Subcutaneous abdominal adipose tissue (tissue), 5 donors: Measurements from ENCODE around the gene TMEM235.

ENCODE experiments used
- H3K27ac ChIP-seq: one replicate; pipeline ENCODE4 v1.7.0; 2013; ENCODE audit warnings: low read depth, mild to moderate bottlenecking, inconsistent platforms, low read length, moderate library complexity
- H3K27me3 ChIP-seq, 5 donors: one replicate each; pipeline ENCODE4 v1.7.0; 2013; ENCODE audit warnings: low read length in 5 of 5, inconsistent platforms in 1 of 5; ENCODE audit not compliant: control insufficient read depth in 5 of 5, insufficient read depth in 4 of 5
- H3K36me3 ChIP-seq, 5 donors: one replicate each; pipeline ENCODE4 v1.7.0; 2013; ENCODE audit warnings: low read length in 5 of 5; ENCODE audit not compliant: control insufficient read depth in 5 of 5, insufficient read depth in 5 of 5
- H3K4me1 ChIP-seq, 5 donors: one replicate each; pipeline ENCODE4 v1.7.0; 2013; ENCODE audit warnings: low read length in 5 of 5, mild to moderate bottlenecking in 3 of 5, moderate library complexity in 1 of 5; ENCODE audit not compliant: control insufficient read depth in 5 of 5, insufficient read depth in 5 of 5
- H3K4me3 ChIP-seq, 5 donors: one replicate each; pipeline ENCODE4 v1.7.0; 2013; ENCODE audit warnings: low read length in 5 of 5, low read depth in 1 of 5
- H3K9ac ChIP-seq, 5 donors: one replicate each; pipeline ENCODE4 v1.7.0; 2013; ENCODE audit warnings: low read length in 5 of 5, mild to moderate bottlenecking in 4 of 5, moderate library complexity in 3 of 5
- H3K9me3 ChIP-seq, 5 donors: one replicate each; pipeline ENCODE4 v1.7.0; 2013; ENCODE audit warnings: low read length in 5 of 5; ENCODE audit not compliant: control insufficient read depth in 5 of 5
- donor health status: healthy.
- donor health status: healthy.
- donor health status: healthy.
- donor health status: healthy.
- donor health status: healthy.

TMEM235 gene

GRCh38 chr17:78230996-78231935 lies at the start of gene TMEM235:
TSS of gene TMEM235 (plus strand) at chr17:78231631. CDS start at chr17:78232024, 393 bp downstream.
- H3K9ac ChIP-seq, result no peak within 1 kb of the TSS
- no peaks in the 10 kb centered on the region for H3K9me3 ChIP-seq
- peaks cover 19 to 38% (median 27%) of the 10 kb centered on the region in 5 donors for H3K27me3 ChIP-seq
- no peak within 1 kb of the TSS for H3K27ac ChIP-seq
- H3K4me3 ChIP-seq, result no peak within 1 kb of the TSS
- H3K36me3 ChIP-seq, result no peaks in the 10 kb centered on the region
- H3K4me1 ChIP-seq, result peaks cover 3 to 24% (median 6%) of the 10 kb centered on the region in 5 donors

GRCh38 chr17:78182504-78182903 lies 48.9 kb upstream of the TMEM235 start:
- no peaks in the 10 kb centered on the region for H3K9me3 ChIP-seq
- no peaks in the 10 kb centered on the region for H3K27me3 ChIP-seq
- H3K4me3 ChIP-seq, result no peak overlapping the region
- H3K4me1 ChIP-seq, result peaks cover 0 to 19% (median 13%) of the 10 kb centered on the region in 5 donors
- no peaks in the 10 kb centered on the region for H3K36me3 ChIP-seq
- H3K9ac ChIP-seq, result no peak overlapping the region
- H3K27ac ChIP-seq, result no peak overlapping the region

GRCh38 chr17:78183916-78184315 lies 47.5 kb upstream of the TMEM235 start:
- Histone ChIP-seq H3K4me1 (peaks cover 0 to 26% (median 21%) of the 10 kb centered on the region in 5 donors), H3K9me3 (no peaks in the 10 kb centered on the region), H3K27me3 (no peaks in the 10 kb centered on the region), H3K27ac (no peak overlapping the region), H3K9ac (no peak overlapping the region), H3K4me3 (no peak overlapping the region), H3K36me3 (no peaks in the 10 kb centered on the region)

- Histone ChIP-seq H3K27ac (no peak overlapping the region), H3K9me3 (no peaks in the 10 kb centered on the region), H3K36me3 (no peaks in the 10 kb centered on the region), H3K9ac (no peak overlapping the region), H3K4me1 (peaks cover 0 to 26% (median 21%) of the 10 kb centered on the region in 5 donors), H3K27me3 (no peaks in the 10 kb centered on the region), H3K4me3 (no peak overlapping the region)
These were observed 47.1 kb upstream of the TMEM235 start for GRCh38 chr17:78184351-78184750.

GRCh38 chr17:78184868-78185267 lies 46.6 kb upstream of the TMEM235 start:
- no peaks in the 10 kb centered on the region for H3K27me3 ChIP-seq
- no peaks in the 10 kb centered on the region for H3K9me3 ChIP-seq
- no peak overlapping the region for H3K4me3 ChIP-seq
- H3K9ac ChIP-seq, result no peak overlapping the region
- peaks cover 0 to 26% (median 21%) of the 10 kb centered on the region in 5 donors for H3K4me1 ChIP-seq
- no peak overlapping the region for H3K27ac ChIP-seq
- H3K36me3 ChIP-seq, result no peaks in the 10 kb centered on the region

GRCh38 chr17:78185981-78186691 lies 45.3 kb upstream of the TMEM235 start:
- H3K27ac ChIP-seq, result no peak overlapping the region

GRCh38 chr17:78186692-78187595 lies 44.5 kb upstream of the TMEM235 start, which contains the start of the genes AFMID and TK1:
TSS of gene AFMID (plus strand) at chr17:78187362. CDS start at chr17:78187371, 9 bp downstream.
TSS of gene TK1 (minus strand) at chr17:78187052. CDS start at chr17:78186994, 58 bp downstream.
- Histone ChIP-seq H3K4me3 (peak within 1 kb of the TSS; percentile 58 to 90 (median 72)), H3K9ac (peak within 1 kb of the TSS in 2 of 5 donors; percentile 43 to 52), H3K9me3 (no peaks in the 10 kb centered on the region), H3K27me3 (no peaks in the 10 kb centered on the region), H3K27ac (peak within 1 kb of the TSS; percentile 37), H3K36me3 (peaks cover 0 to 14% (median 6%) of the 10 kb centered on the region in 5 donors), H3K4me1 (peaks cover 0 to 26% (median 21%) of the 10 kb centered on the region in 5 donors)

More at GRCh38 chr17:78185981-78186691, 45.3 kb upstream of the TMEM235 start:
- H3K9ac ChIP-seq, result no peak overlapping the region
- peaks cover 0 to 6% (median 5%) of the 10 kb centered on the region in 5 donors for H3K36me3 ChIP-seq
- no peaks in the 10 kb centered on the region for H3K9me3 ChIP-seq
- H3K4me3 ChIP-seq, result peak overlapping the region in 2 of 5 donors; percentile 35 to 57
- no peaks in the 10 kb centered on the region for H3K27me3 ChIP-seq
- peaks cover 0 to 26% (median 21%) of the 10 kb centered on the region in 5 donors for H3K4me1 ChIP-seq

GRCh38 chr17:78196716-78197115 lies 34.7 kb upstream of the TMEM235 start:
- H3K9me3 ChIP-seq, result no peaks in the 10 kb centered on the region
- no peak overlapping the region for H3K9ac ChIP-seq
- H3K4me1 ChIP-seq, result peaks cover 0 to 24% (median 10%) of the 10 kb centered on the region in 5 donors
- H3K36me3 ChIP-seq, result peaks cover 0 to 14% (median 10%) of the 10 kb centered on the region in 5 donors
- no peaks in the 10 kb centered on the region for H3K27me3 ChIP-seq
- no peak overlapping the region for H3K4me3 ChIP-seq
- no peak overlapping the region for H3K27ac ChIP-seq

- Histone ChIP-seq H3K4me1 (peaks cover 0 to 24% (median 10%) of the 10 kb centered on the region in 5 donors), H3K4me3 (no peak overlapping the region), H3K36me3 (peaks cover 0 to 14% (median 9%) of the 10 kb centered on the region in 5 donors), H3K9ac (peak overlapping the region in 1 of 5 donors; percentile 48), H3K27me3 (no peaks in the 10 kb centered on the region), H3K27ac (no peak overlapping the region), H3K9me3 (no peaks in the 10 kb centered on the region)
These were observed 34.1 kb upstream of the TMEM235 start for GRCh38 chr17:78197147-78197832.
